HepG2 (cell line): ENCODE measurements around the gene ACE. TPM values are rescaled to one million over a fixed set of nuclear protein-coding genes. Genes with fewer than 3 reads are reported as not detected.

ENCODE experiments used
- ATAC-seq: fragments of 200-7000 bp; cut with Tn5 transposase; 3 replicates; pipeline ENCODE4 v1.9.1; 2020; ENCODE audit warnings: mild to moderate bottlenecking, moderate library complexity
- BruUV-seq: library from RNA; stranded (reverse); fragments of 400-500 nt; replicated peaks from 2 replicates; lab custom pipeline; 2021; lab: Mats Ljungman, UMichigan
- CTCF ChIA-PET: fragments of 300-600 bp; formaldehyde crosslinking; extraction: SDS; loops from one replicate; lab custom pipeline; 2021; ENCODE audit warnings: low total read pairs, inconsistent platforms, low intra/inter-chr PET ratio; lab: Yijun Ruan, JAX
- POLR2A ChIA-PET: fragments of 350-600 bp; sonication (Branson Sonifier 250); formaldehyde crosslinking; loops from one replicate; lab custom pipeline; 2020; ENCODE audit warnings: antibody characterized with exemption, inconsistent platforms; lab: Yijun Ruan, JAX
- DNase-seq: peaks from one replicate; pipeline ENCODE4 v3.0.0-alpha.2; 2015; ENCODE audit warnings: low spot score
- FAIRE-seq: peaks from 3 replicates; lab custom pipeline; 2011; peaks lifted over from hg19 to GRCh38; lab: Jason Lieb, UNC
- H2AFZ ChIP-seq: one replicate; pipeline ENCODE4 v1.6.1; 2011; ENCODE audit warnings: low read length, inconsistent platforms
- H3K27ac ChIP-seq: fragments of 300-600 bp; 3 replicates; pipeline ENCODE4 v1.8.0; 2011; ENCODE audit warnings: mixed run types, mild to moderate bottlenecking, mixed read lengths, low read length, inconsistent platforms; ENCODE audit not compliant: insufficient read depth; ENCODE audit errors: extremely low read length
- H3K27me3 ChIP-seq, 2 experiments: fragments of 200-600 bp in 1 of 2; 2 replicates in 1 of 2; 3 replicates in 1 of 2; pipeline versions ENCODE4 v1.6.0 to v1.8.0; 2011; ENCODE audit warnings: low read length in 2 of 2, mild to moderate bottlenecking in 2 of 2, moderate library complexity in 2 of 2, inconsistent platforms in 1 of 2; ENCODE audit not compliant: insufficient read depth in 2 of 2, control insufficient read depth in 1 of 2
- H3K36me3 ChIP-seq, 2 experiments: fragments of 200-600 bp in 1 of 2; replicated peaks in 1 of 2; 2 replicates in 1 of 2; 3 replicates in 1 of 2; pipeline versions ENCODE4 v1.5.1 to v1.8.0; 2011; ENCODE audit warnings: low read length in 2 of 2, inconsistent platforms in 1 of 2; ENCODE audit not compliant: insufficient read depth in 2 of 2, control insufficient read depth in 1 of 2
- H3K4me1 ChIP-seq: 2 replicates; pipeline ENCODE4 v1.5.1; 2012; ENCODE audit warnings: low read length, inconsistent platforms; ENCODE audit not compliant: insufficient read depth
- H3K4me2 ChIP-seq: 2 replicates; pipeline ENCODE4 v1.6.0; 2011; ENCODE audit warnings: low read depth, low read length, inconsistent platforms
- H3K4me3 ChIP-seq, 3 experiments: fragments of 200-600 bp in 1 of 3; sonication (generic), shearing (Covaris generic) in 1 of 3; replicated peaks in 1 of 3; 2 replicates each; pipeline ENCODE4 v1.5.1; 2011 to 2016; ENCODE audit warnings: low read length in 3 of 3, inconsistent platforms in 2 of 3, low read depth in 2 of 3, mild to moderate bottlenecking in 2 of 3, control low read depth in 1 of 3, mixed read lengths in 1 of 3; ENCODE audit not compliant: insufficient read depth in 1 of 3
- H3K79me2 ChIP-seq: one replicate; pipeline ENCODE4 v1.6.1; 2011; ENCODE audit warnings: low read length, inconsistent platforms; ENCODE audit not compliant: insufficient read depth
- H3K9ac ChIP-seq: 2 replicates; pipeline ENCODE4 v1.6.0; 2011; ENCODE audit warnings: mild to moderate bottlenecking, low read depth, low read length, inconsistent platforms; ENCODE audit not compliant: insufficient read depth
- H3K9me3 ChIP-seq: 2 replicates; pipeline ENCODE4 v1.5.1; 2012; ENCODE audit warnings: mild to moderate bottlenecking, low read length
- H4K20me1 ChIP-seq: 2 replicates; pipeline ENCODE4 v1.6.0; 2011; ENCODE audit warnings: inconsistent platforms, mild to moderate bottlenecking, low read length, moderate library complexity; ENCODE audit not compliant: insufficient read depth
- BCL6 ChIP-seq: IDR thresholded peaks from 2 replicates; pipeline ENCODE4 v1.6.1; 2016; ENCODE audit warnings: missing genetic modification reagents, missing compliant biosample characterization
- FOSL2 ChIP-seq: sonication (generic); formaldehyde crosslinking; IDR thresholded peaks from 2 replicates; pipeline ENCODE4 v1.4.0; 2020; ENCODE audit warnings: missing genetic modification reagents
- FOXO1 ChIP-seq: sonication (generic); formaldehyde crosslinking; IDR thresholded peaks from 2 replicates; pipeline ENCODE4 v1.4.0; 2020; ENCODE audit warnings: missing genetic modification reagents
- HNF4G ChIP-seq, 2 experiments: sonication (generic) in 1 of 2; formaldehyde crosslinking in 1 of 2; IDR thresholded peaks; 2 replicates each; pipeline versions ENCODE4 v1.4.0 to v1.6.1; 2011 to 2020; ENCODE audit warnings: borderline replicate concordance in 2 of 2, low read depth in 2 of 2, mild to moderate bottlenecking in 2 of 2, low read length in 1 of 2, missing genetic modification reagents in 1 of 2, moderate library complexity in 1 of 2
- IRF2 ChIP-seq: IDR thresholded peaks from 2 replicates; pipeline ENCODE4 v1.6.1; 2018; ENCODE audit warnings: missing genetic modification reagents, missing compliant biosample characterization
- JARID2 ChIP-seq: sonication (generic); formaldehyde crosslinking; IDR thresholded peaks from 2 replicates; pipeline ENCODE4 v1.8.1; 2023; ENCODE audit warnings: missing genetic modification reagents, inconsistent platforms; ENCODE audit not compliant: insufficient replicate concordance
- RFX5 ChIP-seq: IDR thresholded peaks from 2 replicates; pipeline ENCODE4 v1.6.1; 2011; ENCODE audit warnings: low read depth, low read length, improper control_type of control experiment
- TBX2 ChIP-seq: sonication (generic); formaldehyde crosslinking; IDR thresholded peaks from 2 replicates; pipeline ENCODE4 v1.5.0; 2020; ENCODE audit warnings: missing genetic modification reagents, mild to moderate bottlenecking, borderline replicate concordance
- ZNF17 ChIP-seq: sonication (generic); formaldehyde crosslinking; IDR thresholded peaks from 2 replicates; pipeline ENCODE4 v1.5.0; 2020; ENCODE audit warnings: mild to moderate bottlenecking, missing genetic modification reagents
- ZNF205 ChIP-seq: IDR thresholded peaks from 2 replicates; pipeline ENCODE4 v1.6.1; 2018; ENCODE audit warnings: missing biosample characterization, missing genetic modification reagents
- ZNF318 ChIP-seq: sonication (generic); formaldehyde crosslinking; IDR thresholded peaks from 2 replicates; pipeline ENCODE4 v1.4.0; 2020; ENCODE audit warnings: mild to moderate bottlenecking, missing genetic modification reagents
- ZNF350 ChIP-seq: sonication (generic); formaldehyde crosslinking; IDR thresholded peaks from 2 replicates; pipeline ENCODE4 v1.4.0; 2020; ENCODE audit warnings: mild to moderate bottlenecking, low read depth, missing genetic modification reagents, borderline replicate concordance
- ZNF430 ChIP-seq: sonication (generic); formaldehyde crosslinking; IDR thresholded peaks from 2 replicates; pipeline ENCODE4 v1.9.0; 2021; ENCODE audit warnings: mild to moderate bottlenecking, missing genetic modification reagents
- ZNF598 ChIP-seq: sonication (generic); formaldehyde crosslinking; IDR thresholded peaks from 2 replicates; pipeline ENCODE4 v1.5.1; 2020; ENCODE audit warnings: mild to moderate bottlenecking, missing genetic modification reagents, borderline replicate concordance
- ZSCAN31 ChIP-seq: sonication (generic); formaldehyde crosslinking; IDR thresholded peaks from 2 replicates; pipeline ENCODE4 v1.5.0; 2020; ENCODE audit warnings: low read depth, mild to moderate bottlenecking, missing genetic modification reagents
- WGBS: methylation state at CpG from one replicate; pipeline ENCODE4 v1.1.6; 2017; ENCODE audit warnings: low lambda C conversion rate; 5-methylcytosine and 5-hydroxymethylcytosine counted together
- in situ Hi-C: cut with HindIII; loops from 2 replicates; pipeline ENCODE4 v1.10.0; 2017; ENCODE audit warnings: low pct_unique_long_range_greater_than_20kb; ENCODE audit not compliant: extremely low pct_ligation_motif_present
- intact Hi-C: fragments of 100-400 bp; cut with micrococcal nuclease; formaldehyde crosslinking; loops from one replicate; pipeline ENCODE4 v1.10.0; 2022; ENCODE audit not compliant: unreplicated experiment
- polyA plus RNA-seq, 8 experiments: library from polyadenylated mRNA; depleted of rRNA in 3 of 8; stranded (reverse) in 7 of 8; unstranded in 1 of 8; fragments of >200 nt; fragmentation: Illumina TruSeq in 4 of 8; extraction: Trizol in 4 of 8; gene quantifications; 2 replicates each; pipeline versions ENCODE4 v1.2.1 to v1.2.3, GENCODE V29; 2011 to 2016; ENCODE audit warnings: low read depth in 4 of 8, missing spikeins in 1 of 8, mixed read lengths in 1 of 8; ENCODE audit not compliant: insufficient read depth in 1 of 8
- total RNA-seq, 5 experiments: library from RNA; depleted of rRNA; stranded (reverse); fragments of >200 nt; fragmentation: Illumina TruSeq; extraction: Trizol; gene quantifications; 2 replicates each; pipeline ENCODE4 v1.2.3, GENCODE V29; 2016; ENCODE audit warnings: low read depth in 1 of 5

Gene ACE
- total and polyA plus RNA-seq, 2 of the 13 experiments (the other 11 are each of a cell fraction or from before 2014, with no cell fraction given), result 0.08 to 0.13 TPM

DNA sequence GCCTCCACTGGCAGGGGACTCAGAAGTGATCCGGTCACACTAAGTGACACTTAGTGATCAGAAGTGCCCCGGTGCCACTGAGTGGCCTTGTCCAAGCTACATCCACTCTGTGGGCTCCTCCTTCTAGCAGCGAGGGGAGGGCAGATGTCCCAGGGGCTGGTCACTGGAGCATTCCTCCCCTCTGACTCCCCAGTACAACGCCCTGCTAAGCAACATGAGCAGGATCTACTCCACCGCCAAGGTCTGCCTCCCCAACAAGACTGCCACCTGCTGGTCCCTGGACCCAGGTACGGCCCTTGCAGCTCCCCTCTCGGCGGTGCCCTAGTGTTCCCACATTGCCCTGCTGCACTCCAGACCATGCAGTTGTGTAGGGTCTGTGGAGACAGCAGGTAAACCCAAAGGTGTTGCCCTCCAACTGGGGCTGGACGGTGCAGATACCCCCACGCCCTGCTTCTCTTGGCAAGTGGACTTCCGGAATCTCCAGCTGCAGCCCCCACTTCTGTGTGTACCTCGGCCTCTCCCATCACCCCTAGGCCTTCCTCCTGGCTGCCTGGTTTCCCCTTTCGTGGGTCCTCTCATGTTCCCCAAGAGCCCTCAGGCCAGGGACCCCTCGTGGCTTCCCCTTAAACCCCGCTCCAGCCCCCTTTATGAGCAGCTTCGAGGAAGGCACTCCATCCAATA is 2.1 kb downstream of the ACE start:
- H3K79me2 ChIP-seq, result no peaks in the 10 kb centered on the region
- DNase-seq, result peak; percentile 80
- ATAC-seq, result peak; percentile 88
- H3K4me1 ChIP-seq, result peaks cover 28% of the 10 kb centered on the region
- 19% methylated on average over 14 of the region's 16 CpGs for WGBS
- H4K20me1 ChIP-seq, result peaks cover 3% of the 10 kb centered on the region; the same call in 1 of the 2 replicates
- no TSS peak for BruUV-seq
- ChIA-PET CTCF (interaction anchor here (0.7 to 5.3 kb wide), 4 partner anchors 43 to 72 kb away, joined by 3 to 53 read pairs (median 7); no protein-coding TSS in a partner anchor), POLR2A (interaction anchor here (0.9 to 1.2 kb wide), 3 partner anchors 17 to 70 kb away, joined by 3 read pairs; no protein-coding TSS in a partner anchor)
- intact Hi-C loops (loop anchor here (1.0 to 2.0 kb wide), 3 partner anchors 32 to 134 kb away; partner anchors contain the start of gene CYB561), in situ Hi-C loops (loop anchor here (5.0 kb wide), 1 partner anchor 57 kb away; no protein-coding TSS in a partner anchor)
- H3K27me3 ChIP-seq, result peaks cover 27 to 87% of the 10 kb centered on the region in 2 experiments
- H3K4me3 ChIP-seq, result no peak overlapping the region
- FAIRE-seq, result peak; percentile 90
- no peak overlapping the region for H3K27ac ChIP-seq
- H3K36me3 ChIP-seq, result no peaks in the 10 kb centered on the region
- H3K9me3 ChIP-seq, result no peaks in the 10 kb centered on the region
- no peak overlapping the region for H2AFZ ChIP-seq
- H3K4me2 ChIP-seq, result no peak overlapping the region
- no peak overlapping the region for H3K9ac ChIP-seq
- TF ChIP-seq ZNF205 (CRISPR knock-in tag) (0 out of 2 replicates have a peak, but pooled peaks have one; percentile 50), TBX2 (CRISPR knock-in tag) (peak; percentile 47), BCL6 (CRISPR knock-in tag) (peak; percentile 22; the same call in 1 of the 2 replicates), RFX5 (0 out of 2 replicates have a peak, but pooled peaks have one; percentile 22), JARID2 (peak; percentile 52), ZNF350 (CRISPR knock-in tag) (peak; percentile 27; the same call in 1 of the 2 replicates), IRF2 (CRISPR knock-in tag) (peak; percentile 61; the same call in 1 of the 2 replicates), HNF4G (IDR thresholded peaks at IDR 0.05; ENCODE audit: borderline replicate concordance, low read depth, low read length) (no peak), HNF4G (CRISPR knock-in tag; IDR thresholded peaks at IDR 0.05; ENCODE audit: borderline replicate concordance, low read depth) (0 out of 2 replicates have a peak, but pooled peaks have one; percentile 28), ZNF430 (CRISPR knock-in tag) (no peak), ZNF318 (CRISPR knock-in tag) (no peak), ZSCAN31 (CRISPR knock-in tag) (peak; percentile 51; the same call in 1 of the 2 replicates), FOXO1 (peak; percentile 31; the same call in 1 of the 2 replicates), FOSL2 (peak; percentile 46; the same call in 1 of the 2 replicates), ZNF17 (CRISPR knock-in tag) (no peak), ZNF598 (peak; percentile 59; the same call in 1 of the 2 replicates)
